Liver (tissue), 9 donors: ENCODE results near the gene APOBEC3H. TPM values are rescaled to one million over a fixed set of nuclear protein-coding genes. Genes with fewer than 3 reads are reported as not detected.

Source experiments
- DNase-seq: peaks from one replicate; pipeline ENCODE4 v3.0.0-alpha.2; 2017; ENCODE audit warnings: low spot score
- H3K27ac ChIP-seq, 2 donors: one replicate each; pipeline ENCODE4 v1.7.0; 2013; ENCODE audit warnings: inconsistent platforms in 2 of 2, low read length in 2 of 2, control low read depth in 1 of 2, low read depth in 1 of 2, mild to moderate bottlenecking in 1 of 2
- H3K27me3 ChIP-seq, 4 donors: one replicate each; pipeline versions ENCODE4 v1.6.1 to v1.7.0; 2013; ENCODE audit warnings: low read length in 3 of 4, inconsistent platforms in 1 of 4, mild to moderate bottlenecking in 1 of 4, moderate library complexity in 1 of 4; ENCODE audit not compliant: control insufficient read depth in 4 of 4, insufficient read depth in 4 of 4
- H3K36me3 ChIP-seq, 4 donors: one replicate each; pipeline versions ENCODE4 v1.6.1 to v1.7.0; 2013; ENCODE audit warnings: low read length in 3 of 4, mild to moderate bottlenecking in 3 of 4, low read depth in 1 of 4, moderate library complexity in 1 of 4; ENCODE audit not compliant: control insufficient read depth in 4 of 4, insufficient read depth in 3 of 4
- H3K4me1 ChIP-seq, 4 donors: one replicate each; pipeline versions ENCODE4 v1.6.1 to v1.7.0; 2013; ENCODE audit warnings: low read length in 3 of 4, mild to moderate bottlenecking in 3 of 4, moderate library complexity in 1 of 4; ENCODE audit not compliant: control insufficient read depth in 4 of 4, insufficient read depth in 4 of 4
- H3K4me3 ChIP-seq, 3 donors: one replicate each; pipeline versions ENCODE4 v1.6.1 to v1.7.0; 2013; ENCODE audit warnings: low read length in 3 of 3, control low read depth in 1 of 3, low read depth in 1 of 3, mild to moderate bottlenecking in 1 of 3
- H3K9ac ChIP-seq, 2 donors: one replicate each; pipeline ENCODE4 v1.7.0; 2013; ENCODE audit warnings: low read length in 2 of 2, mild to moderate bottlenecking in 2 of 2, moderate library complexity in 2 of 2, control low read depth in 1 of 2, low read depth in 1 of 2
- H3K9me3 ChIP-seq, 4 donors: one replicate each; pipeline versions ENCODE4 v1.6.1 to v1.7.0; 2013; ENCODE audit warnings: low read length in 3 of 4; ENCODE audit not compliant: control insufficient read depth in 4 of 4
- ATF3 ChIP-seq: IDR thresholded peaks from 2 replicates; pipeline ENCODE4 v1.6.1; 2016; ENCODE audit warnings: antibody characterized with exemption
- CTCF ChIP-seq: fragments of 150-350 bp; IDR thresholded peaks from 2 replicates; pipeline ENCODE4 v1.5.1; 2017; ENCODE audit warnings: improper control_type of control experiment, low read depth, low read length; ENCODE audit not compliant: missing input control
- EGR1 ChIP-seq, 2 donors: IDR thresholded peaks; 2 replicates each; pipeline ENCODE4 v1.6.1; 2016 to 2018; ENCODE audit warnings: antibody characterized with exemption in 2 of 2, low read depth in 2 of 2
- FOXA1 ChIP-seq: IDR thresholded peaks from 2 replicates; pipeline ENCODE4 v1.6.1; 2016; ENCODE audit warnings: antibody characterized with exemption
- FOXA2 ChIP-seq: IDR thresholded peaks from 2 replicates; pipeline ENCODE4 v1.6.1; 2016; ENCODE audit warnings: antibody characterized with exemption
- GABPA ChIP-seq, 2 donors: IDR thresholded peaks in 1 of 2; conservative IDR thresholded peaks in 1 of 2; 2 replicates each; pipeline ENCODE4 v1.6.1; 2016; ENCODE audit warnings: antibody characterized with exemption in 2 of 2, mild to moderate bottlenecking in 1 of 2, moderate library complexity in 1 of 2
- HNF4A ChIP-seq, 2 donors: conservative IDR thresholded peaks; 2 replicates each; pipeline ENCODE4 v1.6.1; 2016; ENCODE audit warnings: antibody characterized with exemption in 2 of 2, mild to moderate bottlenecking in 2 of 2
- HNF4G ChIP-seq: IDR thresholded peaks from 2 replicates; pipeline ENCODE4 v1.6.1; 2016; ENCODE audit warnings: antibody characterized with exemption
- JUND ChIP-seq, 2 donors: IDR thresholded peaks; 2 replicates each; pipeline ENCODE4 v1.6.1; 2016; ENCODE audit warnings: antibody characterized with exemption in 2 of 2
- MAX ChIP-seq: IDR thresholded peaks from 2 replicates; pipeline ENCODE4 v1.6.1; 2016; ENCODE audit warnings: antibody characterized with exemption
- NR2F2 ChIP-seq: IDR thresholded peaks from 2 replicates; pipeline ENCODE4 v1.6.1; 2016; ENCODE audit warnings: antibody characterized with exemption
- RAD21 ChIP-seq, 2 donors: IDR thresholded peaks; 2 replicates each; pipeline ENCODE4 v1.6.1; 2016; ENCODE audit warnings: antibody characterized with exemption in 2 of 2, mild to moderate bottlenecking in 2 of 2
- REST ChIP-seq: IDR thresholded peaks from 2 replicates; pipeline ENCODE4 v1.6.1; 2016; ENCODE audit warnings: antibody characterized with exemption, mild to moderate bottlenecking
- RXRA ChIP-seq, 2 donors: IDR thresholded peaks; 2 replicates each; pipeline ENCODE4 v1.6.1; 2017 to 2018; ENCODE audit warnings: antibody characterized with exemption in 2 of 2, mild to moderate bottlenecking in 1 of 2
- SP1 ChIP-seq: IDR thresholded peaks from 2 replicates; pipeline ENCODE4 v1.6.1; 2018; ENCODE audit warnings: antibody characterized with exemption, mild to moderate bottlenecking
- TAF1 ChIP-seq: conservative IDR thresholded peaks from 2 replicates; pipeline ENCODE4 v1.6.1; 2016; ENCODE audit warnings: antibody characterized with exemption, mild to moderate bottlenecking
- YY1 ChIP-seq: IDR thresholded peaks from 2 replicates; pipeline ENCODE4 v1.6.1; 2016; ENCODE audit warnings: antibody characterized with exemption, mild to moderate bottlenecking
- ZBTB33 ChIP-seq: IDR thresholded peaks from 2 replicates; pipeline ENCODE4 v1.6.1; 2016; ENCODE audit warnings: antibody characterized with exemption
- WGBS: extraction: QIAGEN DNeasy Blood & Tissue Kit; methylation state at CpG from one replicate; pipeline ENCODE4 v1.1.7; 2013; 5-methylcytosine and 5-hydroxymethylcytosine counted together
- polyA plus RNA-seq, 2 donors: library from polyadenylated mRNA; stranded (reverse) in 1 of 2; unstranded in 1 of 2; fragments of 200-250 nt in 1 of 2; fragments of >200 nt in 1 of 2; fragmentation: Nextera tagmentation in 1 of 2; extraction: Ambion mirVana in 1 of 2; gene quantifications; one replicate each; pipeline versions ENCODE4 v1.2.1 to v1.2.3, GENCODE V29; 2013 to 2015
- total RNA-seq, 2 donors: library from RNA; depleted of rRNA; stranded (reverse); fragments of >200 nt; gene quantifications; one replicate each; pipeline ENCODE4 v1.2.3, GENCODE V29; 2014
- donor health status: healthy.
- donor health status: healthy.
- donor health status: healthy.
- donor health status: healthy.
- donor health status: healthy.

The APOBEC3H gene
- total and polyA plus RNA-seq, 4 donors: 0.25 TPM; not detected in 3

GRCh38 chr22:39088685-39089032 is 8.4 kb upstream of the APOBEC3H start:
- 82% methylated on average over 5 of the region's 5 CpGs for WGBS
- Histone ChIP-seq H3K27ac (no peak overlapping the region), H3K4me3 (no peak overlapping the region), H3K36me3 (no peaks in the 10 kb centered on the region), H3K9ac (no peak overlapping the region), H3K9me3 (no peaks in the 10 kb centered on the region), H3K27me3 (peaks cover 0 to 2% (median 0%) of the 10 kb centered on the region in 4 donors), H3K4me1 (no peaks in the 10 kb centered on the region)
- DNase-seq: no peak
- TF ChIP-seq JUND (IDR thresholded peaks at IDR 0.05) (no peak), YY1 (no peak), EGR1 (IDR thresholded peaks at IDR 0.05; ENCODE audit: low read depth in 2 of 2) (no peak), MAX (no peak), HNF4G (no peak), ATF3 (no peak), FOXA1 (no peak), REST (no peak), GABPA (IDR thresholded peaks at IDR 0.05 in 1 of 2, conservative IDR thresholded peaks at IDR 0.05 in 1 of 2) (no peak), NR2F2 (no peak), CTCF (no peak), RAD21 (IDR thresholded peaks at IDR 0.05) (no peak), ZBTB33 (no peak), TAF1 (no peak), RXRA (IDR thresholded peaks at IDR 0.05) (no peak), FOXA2 (no peak)

GRCh38 chr22:39089928-39090327 is 7.1 kb upstream of the APOBEC3H start:
- DNase-seq: no peak
- Histone ChIP-seq H3K4me3 (no peak overlapping the region), H3K9ac (no peak overlapping the region), H3K27ac (peak overlapping the region in 1 of 2 donors; percentile 16), H3K36me3 (no peaks in the 10 kb centered on the region), H3K4me1 (no peaks in the 10 kb centered on the region), H3K9me3 (no peaks in the 10 kb centered on the region), H3K27me3 (peaks cover 0 to 2% (median 0%) of the 10 kb centered on the region in 4 donors)
- 67% methylated on average over 6 of the region's 6 CpGs for WGBS
- TF ChIP-seq HNF4G: no peak
- TF ChIP-seq SP1: no peak
- no peak for TF ChIP-seq FOXA2
- TF ChIP-seq MAX: no peak
- TF ChIP-seq FOXA1: no peak
- TF ChIP-seq TAF1: no peak
- TF ChIP-seq ZBTB33: no peak
- TF ChIP-seq JUND (IDR thresholded peaks at IDR 0.05): no peak
- TF ChIP-seq HNF4A (conservative IDR thresholded peaks at IDR 0.05): no peak
- TF ChIP-seq GABPA (IDR thresholded peaks at IDR 0.05 in 1 of 2, conservative IDR thresholded peaks at IDR 0.05 in 1 of 2): no peak
- TF ChIP-seq REST: no peak
- no peak for TF ChIP-seq NR2F2
